HCT116 (cell line): ENCODE results near the gene TRPT1. TPM values are rescaled to one million over a fixed set of nuclear protein-coding genes. Genes with fewer than 3 reads are reported as not detected.

ENCODE experiments used
- ATAC-seq: fragments of 200-7000 bp; cut with Tn5 transposase; 2 replicates; pipeline ENCODE4 v1.9.1; 2020; ENCODE audit warnings: mild to moderate bottlenecking, moderate library complexity
- BruUV-seq: library from RNA; stranded (reverse); fragments of 400-500 nt; replicated peaks from 2 replicates; lab custom pipeline; 2021; lab: Mats Ljungman, UMichigan
- CTCF ChIA-PET: fragments of 300-600 bp; sonication (Branson Sonifier 250); formaldehyde crosslinking; loops from one replicate; lab custom pipeline; 2021; ENCODE audit warnings: antibody characterized with exemption; lab: Charles Lee
- POLR2A ChIA-PET: fragments of 300-600, 350-600 bp; sonication (Branson Sonifier 250); formaldehyde crosslinking; loops from one replicate; lab custom pipeline; 2021; ENCODE audit warnings: antibody characterized with exemption; lab: Charles Lee
- RAD21 ChIA-PET, 2 experiments: fragments of 300-600 bp; sonication (Branson Sonifier 250); formaldehyde crosslinking; loops; one replicate each; lab custom pipeline; 2023; ENCODE audit warnings: low total read pairs in 2 of 2; ENCODE audit not compliant: uncharacterized antibody in 2 of 2, unreplicated experiment in 2 of 2, low non-redundant PET in 1 of 2; lab: Charles Lee
- DNase-seq: peaks from one replicate; pipeline ENCODE4 v3.0.0-alpha.2; 2010; ENCODE audit warnings: low read depth, low spot score
- H2AFZ ChIP-seq: fragments of 200-600 bp; shearing (Covaris generic), sonication (generic); 2 replicates; pipeline ENCODE4 v1.6.1; 2017; ENCODE audit warnings: low read depth, mixed run types, mixed read lengths, antibody characterized with exemption, low read length; ENCODE audit not compliant: poor library complexity, severe bottlenecking
- H3K27ac ChIP-seq: 2 replicates; pipeline ENCODE4 v1.5.1; 2012; ENCODE audit warnings: low read depth, low read length
- H3K27me3 ChIP-seq: fragments of 200-600 bp; sonication (generic); 2 replicates; pipeline ENCODE4 v1.6.1; 2016; ENCODE audit warnings: mixed run types, low read length, mixed read lengths; ENCODE audit not compliant: insufficient read depth
- H3K36me3 ChIP-seq, 2 experiments: fragments of 200-500 bp in 1 of 2; fragments of 200-600 bp in 1 of 2; sonication (Bioruptor generic) in 1 of 2; sonication (generic) in 1 of 2; 2 replicates each; pipeline versions ENCODE4 v1.5.1 to v1.6.1; 2014 to 2016; ENCODE audit warnings: low read length in 2 of 2, inconsistent platforms in 1 of 2, mixed read lengths in 1 of 2, mixed run types in 1 of 2; ENCODE audit not compliant: insufficient read depth in 2 of 2, control insufficient read depth in 1 of 2
- H3K4me1 ChIP-seq, 2 experiments: fragments of 200-600 bp in 1 of 2; sonication (generic) in 1 of 2; 2 replicates each; pipeline versions ENCODE4 v1.5.1 to v1.6.1; 2012 to 2017; ENCODE audit warnings: low read length in 2 of 2, inconsistent platforms in 1 of 2, mild to moderate bottlenecking in 1 of 2, mixed read lengths in 1 of 2, mixed run types in 1 of 2, moderate library complexity in 1 of 2; ENCODE audit not compliant: insufficient read depth in 2 of 2, control insufficient read depth in 1 of 2
- H3K4me2 ChIP-seq: fragments of 200-600 bp; sonication (generic); 2 replicates; pipeline ENCODE4 v1.6.1; 2017; ENCODE audit warnings: mixed run types, low read length, mixed read lengths
- H3K4me3 ChIP-seq, 2 experiments: fragments of 200-600 bp in 1 of 2; sonication (generic) in 1 of 2; replicated peaks in 1 of 2; 2 replicates each; pipeline ENCODE4 v1.5.1; 2011 to 2016; ENCODE audit warnings: low read length in 2 of 2, control low read depth in 1 of 2, low read depth in 1 of 2, mild to moderate bottlenecking in 1 of 2, mixed read lengths in 1 of 2, mixed run types in 1 of 2
- H3K79me2 ChIP-seq: fragments of 200-600 bp; sonication (generic); 2 replicates; pipeline ENCODE4 v1.6.1; 2017; ENCODE audit warnings: mild to moderate bottlenecking, mixed run types, low read length, moderate library complexity, mixed read lengths; ENCODE audit not compliant: insufficient read depth
- H3K9ac ChIP-seq: fragments of 200-600 bp; sonication (generic); 2 replicates; pipeline ENCODE4 v1.6.1; 2016; ENCODE audit warnings: low read length, mixed read lengths
- H3K9me2 ChIP-seq: fragments of 200-600 bp; sonication (generic), shearing (Covaris generic); 2 replicates; pipeline ENCODE4 v1.6.1; 2017; ENCODE audit warnings: mixed run types, mild to moderate bottlenecking, moderate library complexity; ENCODE audit not compliant: insufficient read depth
- H3K9me3 ChIP-seq, 2 experiments: fragments of 200-500 bp in 1 of 2; fragments of 200-600 bp in 1 of 2; sonication (Bioruptor generic) in 1 of 2; sonication (generic) in 1 of 2; 2 replicates each; pipeline ENCODE4 v1.6.1; 2014 to 2017; ENCODE audit warnings: low read length in 2 of 2, mixed read lengths in 2 of 2, inconsistent platforms in 1 of 2, low read depth in 1 of 2, mild to moderate bottlenecking in 1 of 2, mixed run types in 1 of 2, moderate library complexity in 1 of 2; ENCODE audit not compliant: control insufficient read depth in 1 of 2, insufficient read depth in 1 of 2
- H4K20me1 ChIP-seq: fragments of 200-600 bp; sonication (generic), shearing (Covaris generic); 2 replicates; pipeline ENCODE4 v1.6.1; 2017; ENCODE audit warnings: mixed run types, mild to moderate bottlenecking, moderate library complexity; ENCODE audit not compliant: insufficient read depth
- CBX3 ChIP-seq: IDR thresholded peaks from 2 replicates; pipeline ENCODE4 v1.6.1; 2012; ENCODE audit warnings: low read depth
- CEBPB ChIP-seq: IDR thresholded peaks from 2 replicates; pipeline ENCODE4 v1.6.1; 2012; ENCODE audit warnings: low read depth
- CTCF ChIP-seq, 3 experiments: fragments of 200-600 bp in 1 of 3; sonication (generic) in 1 of 3; IDR thresholded peaks in 2 of 3; conservative IDR thresholded peaks in 1 of 3; 2 replicates each; pipeline ENCODE4 v1.5.1; 2012 to 2017; ENCODE audit warnings: low read depth in 2 of 3, low read length in 2 of 3, antibody characterized with exemption in 1 of 3, borderline replicate concordance in 1 of 3, control low read depth in 1 of 3, mild to moderate bottlenecking in 1 of 3, mixed read lengths in 1 of 3, mixed run types in 1 of 3, moderate library complexity in 1 of 3; ENCODE audit not compliant: insufficient read depth in 1 of 3
- EGR1 ChIP-seq: IDR thresholded peaks from 2 replicates; pipeline ENCODE4 v1.6.1; 2012; ENCODE audit warnings: low read depth
- JUND ChIP-seq: IDR thresholded peaks from 2 replicates; pipeline ENCODE4 v1.6.1; 2012
- POLR2A ChIP-seq: IDR thresholded peaks from 2 replicates; pipeline ENCODE4 v1.7.0; 2011; ENCODE audit warnings: borderline replicate concordance; ENCODE audit not compliant: insufficient read depth, insufficient read length; ENCODE audit errors: extremely low read depth
- POLR2AphosphoS5 ChIP-seq: IDR thresholded peaks from 2 replicates; pipeline ENCODE4 v1.6.1; 2011; ENCODE audit warnings: mild to moderate bottlenecking, low read depth, low read length, moderate library complexity
- RAD21 ChIP-seq: IDR thresholded peaks from 2 replicates; pipeline ENCODE4 v1.6.1; 2012; ENCODE audit warnings: low read depth, mild to moderate bottlenecking
- REST ChIP-seq: IDR thresholded peaks from 2 replicates; pipeline ENCODE4 v1.6.1; 2012; ENCODE audit warnings: low read depth
- SIN3A ChIP-seq: IDR thresholded peaks from 2 replicates; pipeline ENCODE4 v1.6.1; 2012; ENCODE audit warnings: low read depth
- YY1 ChIP-seq: IDR thresholded peaks from 2 replicates; pipeline ENCODE4 v1.6.1; 2011; ENCODE audit warnings: low read length, low read depth, moderate library complexity, mild to moderate bottlenecking; ENCODE audit not compliant: insufficient replicate concordance; ENCODE audit errors: extremely low read depth
- ZFX ChIP-seq: fragments of 450-650 bp; IDR thresholded peaks from 2 replicates; pipeline ENCODE4 v1.6.1; 2017
- ZNF274 ChIP-seq: fragments of 200-500 bp; sonication (Bioruptor generic); IDR thresholded peaks from 2 replicates; pipeline ENCODE4 v1.6.1; 2014; ENCODE audit warnings: mild to moderate bottlenecking, low read depth, low read length, inconsistent platforms
- intact Hi-C: fragments of 100-400 bp; cut with micrococcal nuclease; formaldehyde crosslinking; loops from 2 replicates; pipeline ENCODE4 v1.10.0; 2022
- total RNA-seq: library from RNA; stranded (reverse); gene quantifications from one replicate; pipeline ENCODE4 v1.2.1, GENCODE V29; 2021; ENCODE audit not compliant: unreplicated experiment

Gene TRPT1
- total RNA-seq, 1 experiment from 2014 or later = 43.2 TPM

- Histone ChIP-seq H3K9me2 (no peaks in the 10 kb centered on the region), H3K4me1 (peaks cover 27 to 52% of the 10 kb centered on the region in 2 experiments), H2AFZ (no peak overlapping the region), H3K27ac (peak overlapping the region; percentile 90), H3K9me3 (no peaks in the 10 kb centered on the region), H3K9ac (peak overlapping the region; percentile 87), H4K20me1 (peaks cover 12% of the 10 kb centered on the region), H3K79me2 (peaks cover 26% of the 10 kb centered on the region), H3K27me3 (no peaks in the 10 kb centered on the region), H3K4me2 (peak overlapping the region; percentile 90), H3K4me3 (peak overlapping the region; percentile 81 to 88), H3K36me3 (peaks cover 3 to 15% of the 10 kb centered on the region in 2 experiments; a peak in 3 of 4 replicates)
- intact Hi-C loops = loop anchor here (5.0 kb wide), 1 partner anchor 117 kb away; the partner anchor contains the start of gene CATSPERZ
- no peak for DNase-seq
- ChIA-PET POLR2A (interaction anchor here (0.6 to 1.8 kb wide), 24 partner anchors 8 to 489 kb away, joined by 3 to 12 read pairs (median 4); partner anchors contain the start of genes ESRRA, PRDX5 and TRMT112), CTCF (interaction anchor here (0.7 to 2.3 kb wide), 6 partner anchors 19 to 171 kb away, joined by 3 to 15 read pairs (median 3); no protein-coding TSS in a partner anchor), RAD21 (interaction anchor here in 1 of 2 experiments (0.6 to 1.0 kb wide), 2 partner anchors 19 to 169 kb away, joined by 3 read pairs; no protein-coding TSS in a partner anchor)
- TF ChIP-seq SIN3A = no peak
- TF ChIP-seq CBX3 = no peak
- peak; percentile 15 for TF ChIP-seq YY1
- no peak for TF ChIP-seq JUND
- no peak for TF ChIP-seq ZNF274
- TF ChIP-seq CTCF (IDR thresholded peaks at IDR 0.05 in 2 of 3, conservative IDR thresholded peaks at IDR 0.05 in 1 of 3; ENCODE audit: borderline replicate concordance in 1 of 3, insufficient read depth in 1 of 3, low read depth in 2 of 3, low read length in 2 of 3) = peak in 2 of 3 experiments; percentile 16 to 40; a peak in 2 of 6 replicates
- TF ChIP-seq POLR2A = peak; percentile 94
- TF ChIP-seq CEBPB = no peak
- TF ChIP-seq EGR1 = no peak
- TF ChIP-seq RAD21 = no peak
- peak; percentile 98 for TF ChIP-seq POLR2AphosphoS5
- peak; percentile 90; the same call in 1 of the 2 replicates for TF ChIP-seq ZFX
- no peak for TF ChIP-seq REST
- BruUV-seq = TSS peak; percentile 76
- ATAC-seq = peak; percentile 35
Measured at GRCh38 chr11:64185175-64185692, 40.8 kb downstream of the TRPT1 start.
